ENCODE results near the gene MRPS23. TPM values are rescaled to one million over a fixed set of nuclear protein-coding genes. Genes with fewer than 3 reads are reported as not detected.

MRPS23 gene
- total and polyA plus RNA-seq, 2 of the 13 experiments (the other 11 are each of a cell fraction or from before 2014, with no cell fraction given), result 63.2 to 181 TPM

DNA sequence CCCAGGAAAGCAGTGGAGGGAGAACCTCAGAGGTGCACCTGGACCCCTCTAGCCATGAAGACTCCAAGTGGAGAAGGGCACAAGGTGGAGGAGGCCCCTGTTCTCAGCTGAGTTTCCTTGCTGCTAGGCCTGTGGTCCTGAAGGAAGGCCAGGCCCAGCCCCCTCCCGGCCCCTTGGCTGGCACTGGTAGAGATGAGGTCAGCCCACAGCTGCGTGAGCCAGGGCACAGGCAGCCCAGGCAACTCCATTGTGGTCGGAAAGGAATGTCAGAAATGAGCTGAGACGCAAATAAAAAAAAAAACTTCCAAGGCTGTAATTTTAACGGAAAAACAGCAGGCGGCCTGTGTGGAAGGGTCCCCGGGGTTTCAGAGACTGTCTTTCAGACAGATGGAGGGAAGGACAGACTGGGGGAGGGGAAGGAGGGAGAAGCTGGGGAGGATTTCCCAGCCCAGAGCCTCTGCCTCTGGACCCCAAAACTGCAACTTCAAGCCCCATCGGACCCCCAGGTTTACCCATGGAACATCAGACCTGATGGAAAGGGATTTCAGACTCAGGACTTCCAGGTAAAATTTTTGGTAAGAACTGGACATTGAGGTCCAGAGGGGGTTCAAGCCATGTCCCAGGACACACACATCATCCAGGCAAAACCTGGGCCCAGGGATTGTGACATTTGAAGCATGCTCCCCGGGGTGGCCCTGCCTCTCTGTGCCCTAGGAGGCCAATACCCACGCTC, 25.6 kb upstream of the MRPS23 start (continued):
- TF ChIP-seq, protein P1, sequence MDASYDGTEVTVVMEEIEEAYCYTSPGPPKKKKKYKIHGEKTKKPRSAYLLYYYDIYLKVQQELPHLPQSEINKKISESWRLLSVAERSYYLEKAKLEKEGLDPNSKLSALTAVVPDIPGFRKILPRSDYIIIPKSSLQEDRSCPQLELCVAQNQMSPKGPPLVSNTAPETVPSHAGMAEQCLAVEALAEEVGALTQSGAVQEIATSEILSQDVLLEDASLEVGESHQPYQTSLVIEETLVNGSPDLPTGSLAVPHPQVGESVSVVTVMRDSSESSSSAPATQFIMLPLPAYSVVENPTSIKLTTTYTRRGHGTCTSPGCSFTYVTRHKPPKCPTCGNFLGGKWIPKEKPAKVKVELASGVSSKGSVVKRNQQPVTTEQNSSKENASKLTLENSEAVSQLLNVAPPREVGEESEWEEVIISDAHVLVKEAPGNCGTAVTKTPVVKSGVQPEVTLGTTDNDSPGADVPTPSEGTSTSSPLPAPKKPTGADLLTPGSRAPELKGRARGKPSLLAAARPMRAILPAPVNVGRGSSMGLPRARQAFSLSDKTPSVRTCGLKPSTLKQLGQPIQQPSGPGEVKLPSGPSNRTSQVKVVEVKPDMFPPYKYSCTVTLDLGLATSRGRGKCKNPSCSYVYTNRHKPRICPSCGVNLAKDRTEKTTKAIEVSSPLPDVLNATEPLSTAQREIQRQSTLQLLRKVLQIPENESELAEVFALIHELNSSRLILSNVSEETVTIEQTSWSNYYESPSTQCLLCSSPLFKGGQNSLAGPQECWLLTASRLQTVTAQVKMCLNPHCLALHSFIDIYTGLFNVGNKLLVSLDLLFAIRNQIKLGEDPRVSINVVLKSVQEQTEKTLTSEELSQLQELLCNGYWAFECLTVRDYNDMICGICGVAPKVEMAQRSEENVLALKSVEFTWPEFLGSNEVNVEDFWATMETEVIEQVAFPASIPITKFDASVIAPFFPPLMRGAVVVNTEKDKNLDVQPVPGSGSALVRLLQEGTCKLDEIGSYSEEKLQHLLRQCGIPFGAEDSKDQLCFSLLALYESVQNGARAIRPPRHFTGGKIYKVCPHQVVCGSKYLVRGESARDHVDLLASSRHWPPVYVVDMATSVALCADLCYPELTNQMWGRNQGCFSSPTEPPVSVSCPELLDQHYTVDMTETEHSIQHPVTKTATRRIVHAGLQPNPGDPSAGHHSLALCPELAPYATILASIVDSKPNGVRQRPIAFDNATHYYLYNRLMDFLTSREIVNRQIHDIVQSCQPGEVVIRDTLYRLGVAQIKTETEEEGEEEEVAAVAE (CRISPR knock-in tag; IDR thresholded peaks at IDR 0.05; ENCODE audit: borderline replicate concordance), result peak; percentile 58; the same call in 1 of the 2 replicates
- TF ChIP-seq NRL (CRISPR knock-in tag; IDR thresholded peaks at IDR 0.05; ENCODE audit: borderline replicate concordance) (0 out of 2 replicates have a peak, but pooled peaks have one; percentile 57), ZNF205 (CRISPR knock-in tag; IDR thresholded peaks at IDR 0.05) (0 out of 2 replicates have a peak, but pooled peaks have one; percentile 30), SRSF4 (IDR thresholded peaks at IDR 0.05; ENCODE audit: low read depth, low read length, poor library complexity, severe bottlenecking) (no peak), ZMYM4 (CRISPR knock-in tag; IDR thresholded peaks at IDR 0.05) (no peak; the same call in 1 of the 2 replicates), CBFB (CRISPR knock-in tag; IDR thresholded peaks at IDR 0.05) (peak; percentile 97), SMYD3 (CRISPR knock-in tag; IDR thresholded peaks at IDR 0.05) (no peak), ZNF33B (CRISPR knock-in tag; IDR thresholded peaks at IDR 0.05) (no peak)
- TF ChIP-seq, protein P2, sequence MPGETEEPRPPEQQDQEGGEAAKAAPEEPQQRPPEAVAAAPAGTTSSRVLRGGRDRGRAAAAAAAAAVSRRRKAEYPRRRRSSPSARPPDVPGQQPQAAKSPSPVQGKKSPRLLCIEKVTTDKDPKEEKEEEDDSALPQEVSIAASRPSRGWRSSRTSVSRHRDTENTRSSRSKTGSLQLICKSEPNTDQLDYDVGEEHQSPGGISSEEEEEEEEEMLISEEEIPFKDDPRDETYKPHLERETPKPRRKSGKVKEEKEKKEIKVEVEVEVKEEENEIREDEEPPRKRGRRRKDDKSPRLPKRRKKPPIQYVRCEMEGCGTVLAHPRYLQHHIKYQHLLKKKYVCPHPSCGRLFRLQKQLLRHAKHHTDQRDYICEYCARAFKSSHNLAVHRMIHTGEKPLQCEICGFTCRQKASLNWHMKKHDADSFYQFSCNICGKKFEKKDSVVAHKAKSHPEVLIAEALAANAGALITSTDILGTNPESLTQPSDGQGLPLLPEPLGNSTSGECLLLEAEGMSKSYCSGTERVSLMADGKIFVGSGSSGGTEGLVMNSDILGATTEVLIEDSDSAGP (CRISPR knock-in tag; IDR thresholded peaks at IDR 0.05; ENCODE audit: borderline replicate concordance), result peak; percentile 48; the same call in 1 of the 2 replicates

Data from HepG2 (cell line).